PFSK-1 (cell line): ENCODE results near the gene TOLLIP.

ENCODE experiments used
- FOXP2 ChIP-seq: optimal IDR thresholded peaks from 2 replicates; pipeline ENCODE3; 2011; ENCODE audit warnings: borderline replicate concordance, control low read depth, inconsistent platforms; ENCODE audit not compliant: insufficient read depth; ENCODE audit errors: extremely low read length, extremely low read depth
- POLR2AphosphoS5 ChIP-seq: IDR thresholded peaks from 2 replicates; pipeline ENCODE4 v1.6.1; 2012; ENCODE audit warnings: low read depth, mild to moderate bottlenecking, control low read depth, low read length, moderate library complexity
- REST ChIP-seq, 2 experiments: IDR thresholded peaks; 2 replicates each; pipeline versions ENCODE4 v1.6.1 to v1.8.0; 2011 to 2012; ENCODE audit warnings: low read depth in 2 of 2, low read length in 2 of 2, control low read depth in 1 of 2, inconsistent platforms in 1 of 2, mild to moderate bottlenecking in 1 of 2, moderate library complexity in 1 of 2; ENCODE audit not compliant: insufficient read depth in 1 of 2
- SIN3A ChIP-seq: IDR thresholded peaks from 2 replicates; pipeline ENCODE4 v1.6.1; 2012; ENCODE audit warnings: mild to moderate bottlenecking, low read length, moderate library complexity, borderline replicate concordance; ENCODE audit not compliant: insufficient read depth
- TAF1 ChIP-seq: IDR thresholded peaks from 2 replicates; pipeline ENCODE4 v1.6.1; 2012; ENCODE audit warnings: low read length, control low read depth, borderline replicate concordance; ENCODE audit not compliant: insufficient read depth

Gene TOLLIP

GRCh38 chr11:1290052-1291040 is 19.1 kb downstream of the TOLLIP start:
- TF ChIP-seq POLR2AphosphoS5 (no peak), TAF1 (no peak), FOXP2 (no peak), REST (IDR thresholded peaks at IDR 0.05; ENCODE audit: insufficient read depth in 1 of 2, low read depth in 2 of 2, low read length in 2 of 2) (no peak), SIN3A (no peak)

GRCh38 chr11:1289211-1289935 is 20.1 kb downstream of the TOLLIP start:
- TF ChIP-seq POLR2AphosphoS5 = no peak
- TF ChIP-seq TAF1 = no peak
- no peak for TF ChIP-seq REST (IDR thresholded peaks at IDR 0.05; ENCODE audit: insufficient read depth in 1 of 2, low read depth in 2 of 2, low read length in 2 of 2)
- TF ChIP-seq SIN3A = no peak
- TF ChIP-seq FOXP2 = no peak

GRCh38 chr11:1288426-1289151 is 20.8 kb downstream of the TOLLIP start:
- TF ChIP-seq FOXP2 (no peak), SIN3A (no peak), POLR2AphosphoS5 (no peak)

GRCh38 chr11:1287928-1288327 is 21.5 kb downstream of the TOLLIP start:
- no peak for TF ChIP-seq POLR2AphosphoS5
- no peak for TF ChIP-seq TAF1
- no peak for TF ChIP-seq FOXP2
- no peak for TF ChIP-seq REST (IDR thresholded peaks at IDR 0.05; ENCODE audit: insufficient read depth in 1 of 2, low read depth in 2 of 2, low read length in 2 of 2)
- no peak for TF ChIP-seq SIN3A

- TF ChIP-seq SIN3A (no peak), REST (IDR thresholded peaks at IDR 0.05; ENCODE audit: insufficient read depth in 1 of 2, low read depth in 2 of 2, low read length in 2 of 2) (no peak), TAF1 (no peak), POLR2AphosphoS5 (no peak), FOXP2 (no peak)
Observed at GRCh38 chr11:1285876-1286275, 23.6 kb downstream of the TOLLIP start.
